Fibroblast of skin of abdomen (primary cell): Measurements from ENCODE around the gene COMMD6.

Experiments
- DNase-seq: peaks from one replicate; pipeline ENCODE4 v3.0.0-alpha.2; 2013

COMMD6 gene

DNA sequence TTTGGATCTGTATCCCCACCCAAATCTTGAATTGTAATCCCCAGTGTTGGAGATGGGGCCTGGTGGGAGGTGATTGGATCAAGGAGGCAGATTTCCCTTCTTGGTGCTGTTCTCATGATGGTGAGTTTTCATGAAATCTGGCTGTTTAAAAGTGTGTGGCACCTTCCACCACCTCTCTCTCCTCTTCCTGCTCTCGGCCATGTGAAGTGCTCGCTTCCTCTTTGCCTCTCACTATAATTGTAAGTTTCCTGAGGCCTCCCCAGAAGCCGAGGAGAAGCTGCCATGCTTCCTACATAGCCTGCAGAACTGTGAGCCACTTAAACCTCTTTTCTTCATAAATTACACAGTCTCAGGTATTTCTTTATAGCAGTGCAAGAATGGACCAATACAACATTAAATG is 15.7 kb downstream of the COMMD6 start:
- DNase-seq: no peak

DNA sequence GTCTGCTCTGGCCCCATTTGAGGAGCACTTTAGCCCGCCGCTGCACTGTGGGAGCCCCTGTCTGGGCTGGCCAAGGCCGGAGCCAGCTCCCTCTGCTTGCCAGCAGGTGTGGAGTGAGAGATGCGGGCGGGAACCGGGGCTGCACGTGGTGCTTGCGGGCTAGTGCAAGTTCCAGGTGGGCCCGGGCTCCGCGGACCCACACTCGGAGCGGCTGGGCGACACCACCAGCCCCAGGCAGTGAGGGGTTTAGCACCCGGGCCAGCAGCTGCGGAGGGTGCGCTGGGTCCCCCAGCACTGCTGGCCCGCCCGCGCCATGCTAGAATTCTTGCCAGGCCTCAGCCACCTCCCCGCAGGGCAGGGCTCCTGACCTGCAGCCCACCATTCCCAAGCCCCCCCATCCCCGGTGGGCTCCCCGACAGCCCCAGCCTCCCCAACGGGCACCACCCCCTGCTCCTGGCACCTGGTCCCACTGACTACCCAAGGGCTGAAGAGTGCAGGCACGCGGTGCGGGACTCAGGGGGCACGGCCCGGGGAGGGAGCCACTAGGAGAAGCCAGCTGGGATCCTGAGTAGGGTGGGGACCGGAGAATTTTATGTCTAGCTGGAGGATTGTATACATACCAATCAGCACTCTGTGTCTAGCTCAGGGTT is 19.1 kb downstream of the COMMD6 start:
- no peak for DNase-seq

DNA sequence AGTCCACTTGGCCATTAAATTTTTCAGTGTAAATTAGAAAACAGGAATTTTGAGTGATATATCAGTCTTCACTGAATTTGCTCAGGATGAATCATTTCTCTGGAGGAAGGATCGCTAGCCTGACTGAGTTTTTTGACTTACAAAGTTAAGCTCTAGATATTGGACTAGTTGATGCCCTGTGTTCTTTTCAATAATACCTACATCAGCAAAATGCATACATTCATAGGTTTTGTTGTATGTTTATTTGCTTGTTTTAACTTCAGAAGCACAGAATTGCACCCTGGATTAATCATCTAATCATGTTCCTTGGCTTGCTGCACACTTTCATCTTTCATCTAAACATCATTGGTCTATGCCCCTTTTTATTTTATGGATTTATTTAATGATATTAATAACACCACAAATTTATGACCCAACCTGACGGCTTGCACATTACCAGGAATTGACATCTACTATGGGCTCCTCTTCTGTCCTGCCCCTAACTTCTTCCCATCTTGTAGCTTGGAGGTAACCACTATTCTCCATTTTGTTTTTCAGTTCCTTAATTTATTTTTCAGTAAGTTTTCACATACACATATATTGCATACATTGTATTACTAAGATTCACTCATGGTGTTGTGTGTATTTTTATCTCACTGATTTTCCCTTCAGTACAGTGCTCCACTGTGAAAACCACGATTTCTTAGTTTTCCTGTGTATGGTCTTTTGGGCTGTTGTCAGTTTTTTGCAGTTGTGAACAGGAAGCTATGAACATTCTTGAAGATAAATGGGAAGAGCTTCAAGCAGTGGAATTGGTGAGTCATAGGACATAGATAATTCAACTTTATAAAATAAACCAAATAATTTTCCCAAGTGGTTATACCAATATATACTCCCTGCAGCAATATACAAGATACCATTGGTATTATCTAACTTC is 23.3 kb downstream of the COMMD6 start:
- DNase-seq: peak; percentile 47

DNA sequence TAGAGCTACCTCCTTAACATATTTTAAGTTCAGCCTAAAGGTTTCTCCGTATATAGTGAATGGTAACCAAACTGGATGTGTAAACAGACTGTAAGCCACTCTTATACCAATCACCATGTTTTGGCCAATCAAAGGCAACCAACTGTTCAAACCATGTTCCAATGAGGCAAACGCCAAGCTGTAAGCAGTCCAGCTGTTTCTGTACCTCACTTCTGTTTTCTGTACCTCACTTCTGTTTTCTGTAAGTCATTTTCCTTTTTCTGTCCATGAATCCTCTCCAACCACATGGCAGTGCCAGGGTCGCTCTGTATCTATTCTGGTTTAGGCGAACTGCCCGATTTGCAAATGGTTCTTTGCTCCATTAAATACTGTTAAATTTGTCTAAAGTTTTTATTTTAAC is 24.4 kb downstream of the COMMD6 start:
- no peak for DNase-seq

DNA sequence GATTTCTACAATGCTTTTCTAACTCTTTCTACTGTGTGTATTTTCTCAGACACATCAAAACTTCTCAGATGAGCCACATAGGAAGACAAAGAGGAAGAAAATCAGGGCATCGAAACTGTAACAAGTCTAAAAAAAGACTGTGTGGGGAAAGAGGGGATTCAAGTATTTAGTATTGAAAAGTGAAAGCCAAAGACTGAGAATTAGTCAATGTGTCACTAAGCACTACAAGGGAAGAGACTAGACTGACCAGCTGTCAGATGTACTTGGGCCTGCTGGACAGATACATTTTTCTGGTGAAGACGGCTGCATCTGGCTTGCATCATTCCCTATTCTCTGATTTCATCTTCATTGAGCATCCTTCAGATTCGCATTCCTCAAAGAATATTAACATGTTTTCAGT is 25.4 kb downstream of the COMMD6 start:
- DNase-seq: peak; percentile 15

DNA sequence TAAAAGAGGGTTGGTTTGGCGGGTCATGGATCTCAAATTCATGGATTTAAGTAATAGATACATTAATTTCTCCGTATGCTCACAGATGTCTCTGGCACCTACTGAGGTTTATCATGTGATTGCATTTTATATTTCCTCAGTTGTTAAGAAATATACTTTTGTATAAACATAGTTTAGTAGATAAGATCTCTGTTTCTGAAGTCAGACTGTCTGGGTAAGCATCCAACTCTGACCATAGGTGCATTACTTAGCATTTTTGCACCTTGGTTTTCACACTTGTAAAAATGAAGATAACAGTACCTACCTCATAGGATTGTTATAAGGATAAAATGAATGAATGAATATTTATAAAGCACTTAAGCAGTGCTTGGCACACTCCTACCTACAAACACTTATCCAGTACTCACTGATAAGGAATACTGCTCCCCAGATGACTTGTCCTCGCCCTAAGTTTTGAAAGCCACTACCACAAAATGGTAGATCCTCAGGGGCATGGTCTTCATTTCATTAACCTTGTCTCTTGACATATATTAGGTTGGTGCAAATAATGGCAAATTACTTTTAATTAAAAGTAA is 26.5 kb downstream of the COMMD6 start:
- DNase-seq: no peak

DNA sequence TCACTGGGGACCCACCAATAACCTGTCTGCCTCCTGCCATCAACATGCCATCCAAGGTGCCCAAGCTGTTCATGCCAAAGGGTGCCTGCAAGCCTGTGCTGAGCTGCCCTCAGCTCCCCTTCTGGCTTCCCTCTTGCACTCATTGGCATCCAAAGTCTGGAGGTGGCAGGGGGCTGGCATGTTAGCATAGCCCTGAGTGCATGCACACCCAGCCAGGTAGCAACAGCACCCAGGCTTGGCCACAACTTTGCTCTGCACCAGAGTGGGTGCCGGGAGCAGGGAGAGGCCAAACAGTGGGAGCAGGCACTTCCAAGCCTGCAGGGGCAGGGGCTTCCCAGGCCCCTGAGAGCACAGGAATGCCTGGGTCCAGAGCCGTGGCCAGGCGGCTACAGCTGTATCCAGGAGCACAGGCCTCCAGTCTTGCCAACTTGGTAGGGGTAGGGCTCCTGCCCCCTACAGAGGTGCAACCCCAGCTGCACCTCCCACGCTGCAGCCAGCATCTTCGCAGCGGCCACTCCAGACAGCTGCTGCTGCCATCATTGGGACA is 29.6 kb downstream of the COMMD6 start:
- no peak for DNase-seq

DNA sequence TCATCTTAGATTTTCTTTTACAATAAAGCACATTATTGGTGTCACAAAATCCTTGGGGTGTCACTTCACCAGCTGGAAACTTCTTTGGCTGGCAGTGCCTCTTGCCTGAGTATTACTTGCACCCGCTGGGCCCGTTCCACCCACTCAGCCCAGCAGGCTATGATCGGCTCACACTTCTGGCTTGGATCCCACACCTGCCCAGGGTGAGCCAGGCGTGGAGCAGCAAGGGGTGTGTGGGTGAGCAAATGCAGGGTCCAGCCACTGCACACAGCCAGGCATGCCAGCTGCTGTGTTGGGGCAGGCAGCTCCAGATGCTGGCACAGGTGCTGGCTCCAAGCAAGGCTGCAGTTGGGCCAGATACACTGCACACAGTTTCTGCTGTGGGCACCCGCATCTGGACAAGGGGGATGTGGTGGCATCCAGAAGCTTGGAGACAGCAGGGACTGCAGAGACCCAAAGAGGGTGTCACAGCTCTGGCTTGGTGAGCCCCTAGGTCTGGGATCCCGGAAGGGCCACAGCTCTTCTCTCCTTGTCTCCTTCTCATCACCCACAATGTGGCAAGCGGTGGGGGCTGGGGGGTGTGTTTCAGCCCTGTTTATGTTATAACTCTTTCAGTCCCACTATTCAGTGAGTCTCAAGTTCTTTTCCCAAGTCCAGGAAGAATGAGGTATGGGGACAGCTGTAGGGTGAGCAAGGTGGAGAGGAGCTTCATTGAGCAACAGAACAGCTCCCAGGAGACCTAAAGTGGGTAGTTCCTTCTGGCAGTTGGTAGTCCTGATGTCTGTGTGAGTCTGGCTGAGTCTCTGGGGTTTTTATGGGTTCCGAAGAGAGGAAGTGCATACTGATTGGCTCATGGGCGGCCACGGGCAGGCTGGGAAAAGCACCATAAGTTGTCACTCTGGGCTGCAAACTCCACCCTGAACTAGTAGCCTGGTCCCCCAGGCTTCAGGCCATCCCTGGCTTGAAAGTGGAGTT is 30.3 kb downstream of the COMMD6 start:
- DNase-seq: no peak

DNA sequence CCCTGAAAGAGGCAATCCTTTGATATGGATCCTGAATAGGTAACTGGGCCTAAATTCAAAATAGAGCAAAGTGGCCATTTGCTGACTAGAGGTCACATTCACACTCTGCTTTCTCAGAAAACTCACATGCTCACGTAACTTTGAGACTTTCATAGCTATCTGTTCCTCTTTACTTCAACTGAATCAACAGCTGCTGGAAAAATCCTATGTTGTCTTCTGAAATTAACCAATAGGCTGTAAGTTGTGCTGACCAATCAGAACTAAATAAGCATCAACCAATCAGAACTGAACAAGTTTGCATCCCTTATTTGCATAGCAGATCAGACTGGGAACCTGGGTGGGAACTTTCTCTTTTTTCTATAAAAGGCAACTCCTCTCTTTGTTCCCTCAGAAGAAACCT is 31.6 kb downstream of the COMMD6 start:
- no peak for DNase-seq

DNA sequence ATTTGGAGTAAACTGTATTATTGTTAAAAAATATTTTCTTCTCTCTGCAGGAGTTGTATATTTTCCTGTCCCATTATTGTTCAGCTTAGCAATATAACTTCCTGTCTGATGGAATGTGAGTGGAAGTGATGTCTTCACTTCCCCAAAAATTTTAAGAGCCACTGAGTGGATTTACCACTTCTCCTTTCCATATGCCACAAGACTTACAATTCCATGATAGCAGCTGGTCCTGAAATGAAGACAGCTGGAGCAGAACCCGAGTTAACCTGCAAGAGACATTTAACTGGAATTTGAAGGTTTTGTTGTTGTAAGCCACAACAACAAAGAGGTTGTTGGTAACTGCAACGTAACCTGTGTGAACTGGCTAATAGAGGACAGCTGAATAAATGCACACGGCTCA is 32.3 kb downstream of the COMMD6 start:
- no peak for DNase-seq

DNA sequence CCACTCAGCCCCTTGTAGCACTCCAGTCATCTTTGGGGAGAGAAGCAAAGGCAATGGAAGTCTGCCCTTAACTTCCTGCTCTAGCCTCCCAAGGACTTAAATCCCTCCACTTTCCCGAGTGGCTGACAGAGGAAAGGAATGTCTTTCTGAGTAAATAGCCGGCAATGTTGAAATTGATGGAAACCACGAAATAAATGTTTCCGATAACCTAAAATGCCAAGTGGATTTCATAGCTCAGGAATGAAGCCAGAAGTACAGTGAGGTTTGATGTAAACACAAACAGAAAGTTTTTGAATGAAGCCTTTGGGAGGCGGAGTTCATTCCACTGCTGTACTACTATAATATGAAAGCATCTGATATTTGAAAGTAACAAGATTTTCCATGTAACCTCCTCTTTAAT is 41.7 kb downstream of the COMMD6 start:
- DNase-seq: peak; percentile 84

DNA sequence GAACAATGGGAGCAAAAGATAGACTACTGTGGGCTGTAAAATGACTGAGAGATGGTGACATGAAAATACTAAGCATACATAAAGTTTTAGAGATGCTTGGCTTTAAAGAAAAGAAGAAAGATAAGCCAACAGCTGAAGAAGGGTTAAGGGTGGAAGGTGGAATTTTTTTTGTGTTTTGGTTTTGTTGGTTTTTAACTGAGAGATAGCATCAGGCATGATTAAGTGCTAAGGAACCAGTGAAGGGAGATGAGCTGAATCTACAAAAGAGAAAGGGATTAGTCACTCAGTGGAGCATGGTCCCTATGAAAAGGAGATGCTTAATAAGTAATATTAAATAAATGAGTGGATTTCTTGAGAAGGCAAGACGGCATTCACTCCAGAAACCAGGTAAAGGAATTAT is 43.1 kb downstream of the COMMD6 start:
- DNase-seq: no peak

DNA sequence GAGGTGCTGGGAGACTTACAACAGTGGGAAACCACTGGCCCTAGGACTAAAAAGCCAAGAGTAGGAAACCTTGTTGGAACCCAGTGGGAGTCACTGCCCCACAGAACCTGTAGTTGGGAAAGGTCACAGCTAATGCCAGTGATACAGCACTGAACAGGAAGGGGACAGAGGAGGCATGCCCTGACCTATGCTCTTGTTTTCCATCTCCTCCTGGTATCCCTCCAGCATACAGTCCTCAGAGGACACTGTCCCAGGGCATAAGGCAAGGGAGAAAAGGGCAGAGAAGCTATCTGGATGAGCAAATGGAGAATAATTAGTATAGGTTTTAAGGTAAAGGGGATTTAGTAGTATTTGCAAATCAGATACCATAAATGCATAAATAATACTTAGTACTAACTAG is 44.5 kb downstream of the COMMD6 start:
- DNase-seq: no peak

DNA sequence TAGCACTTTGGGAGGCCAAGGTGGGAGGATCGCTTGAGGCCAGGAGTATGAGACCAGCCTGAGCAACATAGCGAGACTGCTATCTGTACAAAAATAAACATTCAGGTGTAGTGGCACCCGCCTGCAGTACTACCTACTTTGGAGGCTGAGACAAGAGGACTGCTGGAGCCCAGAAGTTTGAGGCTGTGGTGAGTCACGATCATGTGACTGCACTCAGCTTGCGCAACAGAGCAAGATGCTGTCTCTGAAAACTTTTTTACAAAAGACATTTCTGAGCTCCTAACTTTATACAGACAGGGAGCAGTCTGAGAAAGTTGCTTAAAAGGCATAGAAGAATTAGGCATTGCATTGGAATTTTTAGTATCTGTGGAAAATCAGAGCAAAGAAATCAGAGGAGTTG is 45.3 kb downstream of the COMMD6 start:
- DNase-seq: peak; percentile 74

DNA sequence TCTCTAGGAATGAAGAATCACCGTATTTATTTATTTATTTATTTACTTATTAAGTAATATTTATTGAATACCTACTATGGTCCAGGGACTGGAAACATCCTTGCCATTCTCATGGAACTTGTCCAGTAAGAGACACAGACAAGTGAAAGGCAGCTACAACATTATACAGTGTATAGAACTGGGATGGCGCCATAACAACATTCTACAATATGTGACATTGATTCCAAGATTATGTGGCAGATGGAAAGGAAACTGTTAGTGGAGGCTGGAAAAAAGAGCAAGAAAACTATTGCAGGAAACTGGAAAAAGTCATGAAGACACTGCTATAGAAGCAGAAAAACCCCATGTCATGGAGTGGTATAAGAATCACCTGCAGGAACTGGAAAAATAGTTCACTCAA is 46.3 kb downstream of the COMMD6 start:
- DNase-seq: no peak

DNA sequence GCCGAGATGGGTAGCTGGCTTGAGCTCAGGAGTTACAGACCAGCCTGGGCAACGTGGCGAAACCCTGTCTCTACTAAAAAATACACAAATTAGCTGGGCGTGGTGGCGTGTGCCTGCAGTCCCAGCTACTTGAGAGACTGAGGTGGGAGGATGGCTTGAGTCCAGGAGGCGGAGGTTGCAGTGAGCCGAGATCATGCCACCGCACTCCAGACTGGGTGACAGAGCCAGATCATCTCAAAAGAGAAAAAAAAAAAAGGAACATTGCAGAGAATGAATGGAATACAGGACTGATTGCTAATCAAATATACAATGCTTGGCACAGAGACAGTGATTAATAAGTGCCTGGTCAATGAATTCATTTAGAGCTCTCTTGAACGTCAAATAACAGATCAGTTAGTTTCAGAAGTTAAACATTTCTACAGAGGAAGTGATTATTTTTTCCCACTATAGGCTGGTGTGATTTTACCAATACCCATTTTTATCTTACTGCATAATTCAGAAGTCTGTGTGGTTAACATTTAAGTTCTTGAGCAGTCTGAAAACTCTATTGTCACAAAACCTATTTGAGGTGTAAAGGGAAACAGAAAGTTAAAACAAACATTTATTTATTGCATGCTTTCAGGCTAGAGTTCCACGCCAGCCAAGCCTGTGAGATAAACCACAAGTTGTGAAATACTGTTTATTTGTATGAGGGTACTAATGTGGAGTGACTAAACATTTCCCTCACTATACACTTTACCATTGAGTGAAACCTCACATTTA is 48.0 kb downstream of the COMMD6 start:
- DNase-seq: no peak

DNA sequence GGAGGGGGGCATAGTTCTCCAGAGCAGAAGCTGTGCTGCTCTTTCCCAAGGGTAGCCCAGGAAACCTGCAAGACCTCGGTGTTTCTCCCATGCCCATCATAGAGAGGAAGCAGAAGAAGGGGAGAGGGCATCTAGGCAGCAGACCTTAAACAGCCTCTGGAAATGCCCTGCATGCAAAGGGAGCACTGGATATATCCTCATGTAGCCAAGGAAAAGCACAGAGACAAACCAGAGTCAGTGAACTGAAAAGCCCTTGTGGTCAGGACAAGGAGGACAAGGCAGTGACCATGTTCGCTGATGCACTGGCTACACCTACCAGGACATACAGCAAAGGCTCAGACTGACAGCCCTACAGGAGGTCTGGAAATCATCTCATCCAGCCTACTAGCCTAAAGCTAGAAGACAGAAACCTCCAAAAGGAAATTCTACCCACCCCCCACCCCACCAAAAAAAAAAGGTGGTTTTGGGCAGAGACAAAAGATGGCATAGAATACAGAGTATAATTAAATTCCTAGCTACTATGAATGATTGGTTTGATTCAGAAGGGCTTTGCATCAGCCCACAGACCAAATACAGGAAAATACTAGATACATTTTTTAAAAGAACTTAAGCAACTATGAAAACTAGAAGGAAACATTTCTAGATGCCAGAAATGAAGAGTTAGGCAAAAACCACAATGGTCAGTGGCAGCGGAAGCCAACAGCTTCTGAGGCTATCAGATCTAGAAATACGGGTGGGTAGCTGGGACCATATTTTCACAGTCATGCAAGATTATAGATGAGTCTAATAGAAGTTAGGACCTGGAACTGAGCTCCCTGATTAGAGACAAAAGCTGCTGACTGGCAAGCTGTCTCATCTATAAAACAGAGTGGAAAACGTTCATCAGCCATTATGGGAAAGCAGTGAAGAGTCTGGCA is 51.2 kb downstream of the COMMD6 start:
- DNase-seq: no peak

DNA sequence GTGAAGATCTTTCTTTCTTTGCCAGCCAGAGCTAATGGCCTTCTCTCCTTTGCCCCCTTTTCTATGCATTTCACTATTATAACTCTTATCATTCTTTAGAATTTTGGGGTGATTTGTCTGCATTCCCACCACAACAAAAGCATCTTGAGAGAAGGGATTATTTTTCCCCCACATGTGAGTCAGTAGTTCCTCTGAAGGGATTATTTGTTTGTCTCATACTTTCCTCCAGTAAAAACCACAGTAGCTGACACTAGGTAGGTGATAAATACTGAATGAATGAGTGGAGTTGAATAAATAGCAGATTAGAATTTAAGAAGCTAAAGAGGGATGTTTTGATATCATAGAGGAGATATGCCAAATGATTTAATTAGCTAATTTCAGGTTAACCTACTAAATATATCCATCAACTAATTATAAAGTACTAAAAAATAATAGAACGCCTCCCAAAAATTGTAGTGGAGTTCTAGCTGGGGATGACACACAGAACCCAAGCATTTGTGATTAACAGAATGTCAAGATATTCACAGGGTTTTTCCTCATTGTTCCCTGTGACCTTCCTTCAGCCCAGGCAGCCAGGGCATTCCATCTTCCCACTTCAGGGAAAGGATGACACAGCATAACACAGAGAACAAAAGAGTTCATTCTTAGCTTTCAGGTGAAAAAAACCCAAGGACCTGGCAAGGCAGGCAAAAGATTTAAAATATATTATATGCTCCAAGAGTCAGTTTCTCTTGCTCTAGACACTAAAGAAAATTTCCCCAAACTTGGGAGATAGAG is 52.2 kb downstream of the COMMD6 start:
- peak; percentile 50 for DNase-seq

DNA sequence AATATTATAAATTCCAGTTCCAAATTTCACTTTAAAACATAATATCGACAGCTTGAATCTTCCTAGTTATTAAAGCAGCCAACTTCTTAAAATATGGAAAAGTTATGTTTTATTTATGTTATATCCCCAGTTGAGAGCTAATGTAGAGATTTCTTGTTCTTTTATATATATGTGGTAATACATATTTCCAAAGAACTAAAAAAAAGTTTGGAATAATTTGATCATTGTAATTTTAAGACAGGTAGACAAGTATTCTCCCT is 54.9 kb downstream of the COMMD6 start:
- no peak for DNase-seq
